Liver (tissue), 3 donors: ENCODE measurements around the gene ALG10B.

ENCODE experiments used
- EGR1 ChIP-seq, 2 donors: IDR thresholded peaks; 2 replicates each; pipeline ENCODE4 v1.6.1; 2016 to 2018; ENCODE audit warnings: antibody characterized with exemption in 2 of 2, low read depth in 2 of 2
- GABPA ChIP-seq, 2 donors: IDR thresholded peaks in 1 of 2; conservative IDR thresholded peaks in 1 of 2; 2 replicates each; pipeline ENCODE4 v1.6.1; 2016; ENCODE audit warnings: antibody characterized with exemption in 2 of 2, mild to moderate bottlenecking in 1 of 2, moderate library complexity in 1 of 2
- HNF4A ChIP-seq, 2 donors: conservative IDR thresholded peaks; 2 replicates each; pipeline ENCODE4 v1.6.1; 2016; ENCODE audit warnings: antibody characterized with exemption in 2 of 2, mild to moderate bottlenecking in 2 of 2
- JUND ChIP-seq, 2 donors: IDR thresholded peaks; 2 replicates each; pipeline ENCODE4 v1.6.1; 2016; ENCODE audit warnings: antibody characterized with exemption in 2 of 2
- MAX ChIP-seq: IDR thresholded peaks from 2 replicates; pipeline ENCODE4 v1.6.1; 2016; ENCODE audit warnings: antibody characterized with exemption
- RAD21 ChIP-seq, 2 donors: IDR thresholded peaks; 2 replicates each; pipeline ENCODE4 v1.6.1; 2016; ENCODE audit warnings: antibody characterized with exemption in 2 of 2, mild to moderate bottlenecking in 2 of 2
- RXRA ChIP-seq, 2 donors: IDR thresholded peaks; 2 replicates each; pipeline ENCODE4 v1.6.1; 2017 to 2018; ENCODE audit warnings: antibody characterized with exemption in 2 of 2, mild to moderate bottlenecking in 1 of 2
- SP1 ChIP-seq: IDR thresholded peaks from 2 replicates; pipeline ENCODE4 v1.6.1; 2018; ENCODE audit warnings: antibody characterized with exemption, mild to moderate bottlenecking
- TAF1 ChIP-seq: conservative IDR thresholded peaks from 2 replicates; pipeline ENCODE4 v1.6.1; 2016; ENCODE audit warnings: antibody characterized with exemption, mild to moderate bottlenecking
- YY1 ChIP-seq: IDR thresholded peaks from 2 replicates; pipeline ENCODE4 v1.6.1; 2016; ENCODE audit warnings: antibody characterized with exemption, mild to moderate bottlenecking
- TF ChIP-seq, protein P1 (sequence below): fragments of 150-350 bp; IDR thresholded peaks from 2 replicates; pipeline ENCODE4 v1.5.1; 2017; ENCODE audit warnings: improper control_type of control experiment, low read depth, low read length; ENCODE audit not compliant: missing input control
- TF ChIP-seq, protein P2 (sequence below): IDR thresholded peaks from 2 replicates; pipeline ENCODE4 v1.6.1; 2016; ENCODE audit warnings: antibody characterized with exemption
- TF ChIP-seq, protein P3 (sequence below): IDR thresholded peaks from 2 replicates; pipeline ENCODE4 v1.6.1; 2016; ENCODE audit warnings: antibody characterized with exemption, mild to moderate bottlenecking
- donor health status: healthy.
- donor health status: healthy.

GRCh38 chr12:38367506-38367905 is 50.9 kb downstream of the ALG10B start:
- TF ChIP-seq, protein P1, sequence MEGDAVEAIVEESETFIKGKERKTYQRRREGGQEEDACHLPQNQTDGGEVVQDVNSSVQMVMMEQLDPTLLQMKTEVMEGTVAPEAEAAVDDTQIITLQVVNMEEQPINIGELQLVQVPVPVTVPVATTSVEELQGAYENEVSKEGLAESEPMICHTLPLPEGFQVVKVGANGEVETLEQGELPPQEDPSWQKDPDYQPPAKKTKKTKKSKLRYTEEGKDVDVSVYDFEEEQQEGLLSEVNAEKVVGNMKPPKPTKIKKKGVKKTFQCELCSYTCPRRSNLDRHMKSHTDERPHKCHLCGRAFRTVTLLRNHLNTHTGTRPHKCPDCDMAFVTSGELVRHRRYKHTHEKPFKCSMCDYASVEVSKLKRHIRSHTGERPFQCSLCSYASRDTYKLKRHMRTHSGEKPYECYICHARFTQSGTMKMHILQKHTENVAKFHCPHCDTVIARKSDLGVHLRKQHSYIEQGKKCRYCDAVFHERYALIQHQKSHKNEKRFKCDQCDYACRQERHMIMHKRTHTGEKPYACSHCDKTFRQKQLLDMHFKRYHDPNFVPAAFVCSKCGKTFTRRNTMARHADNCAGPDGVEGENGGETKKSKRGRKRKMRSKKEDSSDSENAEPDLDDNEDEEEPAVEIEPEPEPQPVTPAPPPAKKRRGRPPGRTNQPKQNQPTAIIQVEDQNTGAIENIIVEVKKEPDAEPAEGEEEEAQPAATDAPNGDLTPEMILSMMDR = no peak
- TF ChIP-seq SP1 (no peak), RAD21 (IDR thresholded peaks at IDR 0.05) (no peak), YY1 (no peak), MAX (no peak), TAF1 (no peak), JUND (IDR thresholded peaks at IDR 0.05) (no peak), RXRA (IDR thresholded peaks at IDR 0.05) (no peak), HNF4A (conservative IDR thresholded peaks at IDR 0.05) (no peak), GABPA (IDR thresholded peaks at IDR 0.05 in 1 of 2, conservative IDR thresholded peaks at IDR 0.05 in 1 of 2) (no peak), EGR1 (IDR thresholded peaks at IDR 0.05; ENCODE audit: low read depth in 2 of 2) (no peak)
- TF ChIP-seq, protein P2, sequence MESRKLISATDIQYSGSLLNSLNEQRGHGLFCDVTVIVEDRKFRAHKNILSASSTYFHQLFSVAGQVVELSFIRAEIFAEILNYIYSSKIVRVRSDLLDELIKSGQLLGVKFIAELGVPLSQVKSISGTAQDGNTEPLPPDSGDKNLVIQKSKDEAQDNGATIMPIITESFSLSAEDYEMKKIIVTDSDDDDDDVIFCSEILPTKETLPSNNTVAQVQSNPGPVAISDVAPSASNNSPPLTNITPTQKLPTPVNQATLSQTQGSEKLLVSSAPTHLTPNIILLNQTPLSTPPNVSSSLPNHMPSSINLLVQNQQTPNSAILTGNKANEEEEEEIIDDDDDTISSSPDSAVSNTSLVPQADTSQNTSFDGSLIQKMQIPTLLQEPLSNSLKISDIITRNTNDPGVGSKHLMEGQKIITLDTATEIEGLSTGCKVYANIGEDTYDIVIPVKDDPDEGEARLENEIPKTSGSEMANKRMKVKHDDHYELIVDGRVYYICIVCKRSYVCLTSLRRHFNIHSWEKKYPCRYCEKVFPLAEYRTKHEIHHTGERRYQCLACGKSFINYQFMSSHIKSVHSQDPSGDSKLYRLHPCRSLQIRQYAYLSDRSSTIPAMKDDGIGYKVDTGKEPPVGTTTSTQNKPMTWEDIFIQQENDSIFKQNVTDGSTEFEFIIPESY = no peak
- TF ChIP-seq, protein P3, sequence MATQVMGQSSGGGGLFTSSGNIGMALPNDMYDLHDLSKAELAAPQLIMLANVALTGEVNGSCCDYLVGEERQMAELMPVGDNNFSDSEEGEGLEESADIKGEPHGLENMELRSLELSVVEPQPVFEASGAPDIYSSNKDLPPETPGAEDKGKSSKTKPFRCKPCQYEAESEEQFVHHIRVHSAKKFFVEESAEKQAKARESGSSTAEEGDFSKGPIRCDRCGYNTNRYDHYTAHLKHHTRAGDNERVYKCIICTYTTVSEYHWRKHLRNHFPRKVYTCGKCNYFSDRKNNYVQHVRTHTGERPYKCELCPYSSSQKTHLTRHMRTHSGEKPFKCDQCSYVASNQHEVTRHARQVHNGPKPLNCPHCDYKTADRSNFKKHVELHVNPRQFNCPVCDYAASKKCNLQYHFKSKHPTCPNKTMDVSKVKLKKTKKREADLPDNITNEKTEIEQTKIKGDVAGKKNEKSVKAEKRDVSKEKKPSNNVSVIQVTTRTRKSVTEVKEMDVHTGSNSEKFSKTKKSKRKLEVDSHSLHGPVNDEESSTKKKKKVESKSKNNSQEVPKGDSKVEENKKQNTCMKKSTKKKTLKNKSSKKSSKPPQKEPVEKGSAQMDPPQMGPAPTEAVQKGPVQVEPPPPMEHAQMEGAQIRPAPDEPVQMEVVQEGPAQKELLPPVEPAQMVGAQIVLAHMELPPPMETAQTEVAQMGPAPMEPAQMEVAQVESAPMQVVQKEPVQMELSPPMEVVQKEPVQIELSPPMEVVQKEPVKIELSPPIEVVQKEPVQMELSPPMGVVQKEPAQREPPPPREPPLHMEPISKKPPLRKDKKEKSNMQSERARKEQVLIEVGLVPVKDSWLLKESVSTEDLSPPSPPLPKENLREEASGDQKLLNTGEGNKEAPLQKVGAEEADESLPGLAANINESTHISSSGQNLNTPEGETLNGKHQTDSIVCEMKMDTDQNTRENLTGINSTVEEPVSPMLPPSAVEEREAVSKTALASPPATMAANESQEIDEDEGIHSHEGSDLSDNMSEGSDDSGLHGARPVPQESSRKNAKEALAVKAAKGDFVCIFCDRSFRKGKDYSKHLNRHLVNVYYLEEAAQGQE = no peak
